B cell (primary cell): ENCODE measurements around the gene CDC34. TPM values are rescaled to one million over a fixed set of nuclear protein-coding genes. Genes with fewer than 3 reads are reported as not detected.

ENCODE experiments used
- ATAC-seq: fragments of 200-7000 bp; cut with Tn5 transposase; one replicate; pipeline ENCODE4 v1.10.0; 2021; ENCODE audit warnings: low read depth, mild to moderate bottlenecking, moderate number of reproducible peaks, moderate library complexity
- CTCF ChIA-PET: fragments of 350-600 bp; sonication (Branson Sonifier 250); formaldehyde crosslinking; loops from one replicate; lab custom pipeline; 2021; ENCODE audit warnings: antibody characterized with exemption, inconsistent platforms; lab: Charles Lee
- POLR2A ChIA-PET: fragments of 350-600 bp; sonication (Branson Sonifier 250); formaldehyde crosslinking; loops from one replicate; lab custom pipeline; 2021; ENCODE audit warnings: antibody characterized with exemption; lab: Charles Lee
- DNase-seq: peaks from one replicate; pipeline ENCODE4 v3.0.0; 2013
- H2AFZ ChIP-seq: 2 replicates; pipeline ENCODE4 v1.6.1; 2012; ENCODE audit warnings: mild to moderate bottlenecking, low read depth, low read length; ENCODE audit not compliant: insufficient read depth, poor library complexity, severe bottlenecking
- H3K27ac ChIP-seq, 2 donors: 1 replicate in 1 of 2; 2 replicates in 1 of 2; pipeline ENCODE4 v1.5.1; 2012 to 2013; ENCODE audit warnings: low read length in 2 of 2, mild to moderate bottlenecking in 2 of 2, moderate library complexity in 1 of 2
- H3K27me3 ChIP-seq, 4 experiments: fragments of 200-600 bp in 1 of 4; sonication (generic) in 1 of 4; replicated peaks in 1 of 4; 1 replicate in 2 of 4; 2 replicates in 2 of 4; pipeline versions ENCODE4 v1.6.1 to v1.7.0; 2013 to 2016; ENCODE audit warnings: low read length in 3 of 4, mild to moderate bottlenecking in 2 of 4, mixed read lengths in 1 of 4, moderate library complexity in 1 of 4; ENCODE audit not compliant: insufficient read depth in 4 of 4, control insufficient read depth in 3 of 4; ENCODE audit errors: control extremely low read depth in 1 of 4
- H3K36me3 ChIP-seq, 2 experiments: replicated peaks in 1 of 2; 1 replicate in 1 of 2; 2 replicates in 1 of 2; pipeline versions ENCODE4 v1.6.1 to v1.7.1; 2013; ENCODE audit warnings: low read length in 1 of 2; ENCODE audit not compliant: insufficient read depth in 2 of 2, control insufficient read depth in 1 of 2; ENCODE audit errors: control extremely low read depth in 1 of 2, extremely low read depth in 1 of 2
- H3K4me1 ChIP-seq, 2 donors: fragments of 200-600 bp in 1 of 2; sonication (generic) in 1 of 2; 1 replicate in 1 of 2; 2 replicates in 1 of 2; pipeline versions ENCODE4 v1.5.1 to v1.6.1; 2013 to 2017; ENCODE audit warnings: low read length in 2 of 2; ENCODE audit not compliant: control insufficient read depth in 2 of 2, insufficient read depth in 2 of 2
- H3K4me2 ChIP-seq: replicated peaks from 2 replicates; pipeline ENCODE3; 2012; ENCODE audit warnings: mild to moderate bottlenecking, low read depth, low read length; ENCODE audit not compliant: poor library complexity, severe bottlenecking
- H3K4me3 ChIP-seq, 5 experiments: fragments of 200-600 bp in 1 of 5; sonication (generic) in 1 of 5; 1 replicate in 3 of 5; 2 replicates in 2 of 5; pipeline versions ENCODE4 v1.5.1 to v1.7.0; 2011 to 2016; ENCODE audit warnings: low read length in 4 of 5, mild to moderate bottlenecking in 4 of 5, low read depth in 2 of 5, control low read depth in 1 of 5, moderate library complexity in 1 of 5; ENCODE audit not compliant: insufficient read depth in 1 of 5; ENCODE audit errors: control extremely low read depth in 1 of 5, extremely low read depth in 1 of 5
- H3K79me2 ChIP-seq: fragments of 200-600 bp; sonication (generic); one replicate; pipeline ENCODE4 v1.6.0; 2016; ENCODE audit warnings: low read length; ENCODE audit not compliant: control insufficient read depth, insufficient read depth
- H3K9ac ChIP-seq: fragments of 200-600 bp; sonication (generic); 2 replicates; pipeline ENCODE4 v1.6.1; 2017; ENCODE audit warnings: mild to moderate bottlenecking, low read length, moderate library complexity
- H3K9me3 ChIP-seq, 3 donors: one replicate each; pipeline versions ENCODE4 v1.6.1 to v1.7.1; 2013; ENCODE audit warnings: low read length in 2 of 3; ENCODE audit not compliant: control insufficient read depth in 2 of 3, insufficient read depth in 1 of 3; ENCODE audit errors: control extremely low read depth in 1 of 3
- H4K20me1 ChIP-seq: 2 replicates; pipeline ENCODE4 v1.6.0; 2012; ENCODE audit warnings: mild to moderate bottlenecking, low read length; ENCODE audit not compliant: insufficient read depth, control insufficient read depth, poor library complexity, severe bottlenecking
- H3K27ac Mint-ChIP-seq: one replicate; pipeline ENCODE4 v1.8.0; 2021; ENCODE audit warnings: mixed read lengths
- H3K27me3 Mint-ChIP-seq: one replicate; pipeline ENCODE4 v1.8.0; 2021; ENCODE audit warnings: mixed read lengths
- H3K4me1 Mint-ChIP-seq: one replicate; pipeline ENCODE4 v1.8.0; 2021; ENCODE audit warnings: mixed read lengths
- H3K4me3 Mint-ChIP-seq: one replicate; pipeline ENCODE4 v1.8.0; 2021; ENCODE audit warnings: mixed read lengths
- H3K9me3 Mint-ChIP-seq: one replicate; pipeline ENCODE4 v1.8.0; 2022; ENCODE audit warnings: mixed read lengths; ENCODE audit not compliant: insufficient read depth
- EZH2 ChIP-seq: IDR thresholded peaks from 2 replicates; pipeline ENCODE4 v1.6.1; 2012; ENCODE audit warnings: borderline replicate concordance, low read depth, mild to moderate bottlenecking, moderate library complexity, low read length; ENCODE audit not compliant: insufficient read depth, poor library complexity, severe bottlenecking
- WGBS: methylation state at CpG from one replicate; pipeline ENCODE4 v1.1.5; 2013; ENCODE audit warnings: missing lambda C conversion rate; ENCODE audit not compliant: insufficient coverage; 5-methylcytosine and 5-hydroxymethylcytosine counted together
- intact Hi-C: fragments of 100-400 bp; cut with micrococcal nuclease; formaldehyde crosslinking; loops from one replicate; pipeline ENCODE4 v1.10.0; 2022
- polyA plus RNA-seq: library from polyadenylated mRNA; depleted of rRNA; stranded (reverse); fragments of >200 nt; gene quantifications from 2 replicates; pipeline ENCODE4 v1.2.3, GENCODE V29; 2012
- total RNA-seq, 2 donors: library from RNA; stranded (reverse); fragments of 120-200 nt in 1 of 2; gene quantifications; 1 replicate in 1 of 2; 2 replicates in 1 of 2; pipeline versions ENCODE4 v1.2.3 to v1.2.4, GENCODE V29; 2013 to 2022
- TF ChIP-seq, protein P1 (sequence below): fragments of 200-600 bp; IDR thresholded peaks from one replicate; pipeline ENCODE4 v1.8.0; 2022; ENCODE audit warnings: antibody characterized with exemption, mild to moderate bottlenecking

The CDC34 gene
- total and polyA plus RNA-seq, 2 donors (not counting 1 experiment from before 2014, with no cell fraction given): 26.9 to 28.4 TPM

DNA sequence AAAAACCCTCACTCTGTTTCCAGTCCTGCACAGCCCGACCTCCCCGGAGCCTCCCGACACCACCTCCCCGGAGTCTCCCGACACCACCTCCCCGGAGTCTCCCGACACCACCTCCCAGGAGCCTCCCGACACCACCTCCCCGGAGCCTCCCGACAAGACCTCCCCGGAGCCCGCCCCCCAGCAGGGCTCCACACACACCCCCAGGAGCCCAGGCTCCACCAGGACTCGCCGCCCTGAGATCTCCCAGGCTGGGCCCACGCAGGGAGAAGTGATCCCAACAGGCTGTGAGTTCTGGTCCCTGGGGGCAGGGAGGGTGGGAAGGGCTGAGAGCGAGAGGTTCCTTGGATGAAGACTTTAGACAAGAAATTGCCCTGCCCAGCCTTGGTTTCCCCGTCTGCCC is 29.9 kb upstream of the CDC34 start:
- ChIA-PET CTCF (no interaction called here), POLR2A (no interaction called here)
- Histone ChIP-seq H3K9me3 (peaks cover 0 to 25% (median 0%) of the 10 kb centered on the region in 3 donors), H3K79me2 (no peaks in the 10 kb centered on the region), H3K9ac (no peak overlapping the region), H3K27me3 (peaks cover 0 to 22% (median 6%) of the 10 kb centered on the region in 4 experiments), H2AFZ (no peak overlapping the region), H4K20me1 (no peaks in the 10 kb centered on the region), H3K27ac (no peak overlapping the region), H3K36me3 (no peaks in the 10 kb centered on the region), H3K4me2 (no peak overlapping the region), H3K4me1 (peaks cover 15 to 20% of the 10 kb centered on the region in 2 donors), H3K4me3 (no peak overlapping the region)
- H3K27ac Mint-ChIP-seq: no peak overlapping the region
- TF ChIP-seq, protein P1, sequence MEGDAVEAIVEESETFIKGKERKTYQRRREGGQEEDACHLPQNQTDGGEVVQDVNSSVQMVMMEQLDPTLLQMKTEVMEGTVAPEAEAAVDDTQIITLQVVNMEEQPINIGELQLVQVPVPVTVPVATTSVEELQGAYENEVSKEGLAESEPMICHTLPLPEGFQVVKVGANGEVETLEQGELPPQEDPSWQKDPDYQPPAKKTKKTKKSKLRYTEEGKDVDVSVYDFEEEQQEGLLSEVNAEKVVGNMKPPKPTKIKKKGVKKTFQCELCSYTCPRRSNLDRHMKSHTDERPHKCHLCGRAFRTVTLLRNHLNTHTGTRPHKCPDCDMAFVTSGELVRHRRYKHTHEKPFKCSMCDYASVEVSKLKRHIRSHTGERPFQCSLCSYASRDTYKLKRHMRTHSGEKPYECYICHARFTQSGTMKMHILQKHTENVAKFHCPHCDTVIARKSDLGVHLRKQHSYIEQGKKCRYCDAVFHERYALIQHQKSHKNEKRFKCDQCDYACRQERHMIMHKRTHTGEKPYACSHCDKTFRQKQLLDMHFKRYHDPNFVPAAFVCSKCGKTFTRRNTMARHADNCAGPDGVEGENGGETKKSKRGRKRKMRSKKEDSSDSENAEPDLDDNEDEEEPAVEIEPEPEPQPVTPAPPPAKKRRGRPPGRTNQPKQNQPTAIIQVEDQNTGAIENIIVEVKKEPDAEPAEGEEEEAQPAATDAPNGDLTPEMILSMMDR: no peak
- TF ChIP-seq EZH2: no peak
- DNase-seq: no peak
- ATAC-seq: no peak
- peaks cover 2% of the 10 kb centered on the region for H3K9me3 Mint-ChIP-seq
- intact Hi-C loops: loop anchor here (10.0 kb wide), 1 partner anchor 157 kb away; the partner anchor contains the start of gene MIER2
- peaks cover 12% of the 10 kb centered on the region for H3K27me3 Mint-ChIP-seq
- no peak overlapping the region for H3K4me3 Mint-ChIP-seq
- 81% methylated on average over 14 of the region's 17 CpGs for WGBS
- peaks cover 12% of the 10 kb centered on the region for H3K4me1 Mint-ChIP-seq

- Histone ChIP-seq H3K4me3 (no peak overlapping the region), H3K4me1 (peaks cover 11 to 21% of the 10 kb centered on the region in 2 donors), H4K20me1 (peaks cover 22% of the 10 kb centered on the region), H3K9ac (no peak overlapping the region), H3K27me3 (peaks cover 0 to 2% (median 0%) of the 10 kb centered on the region in 4 experiments), H3K27ac (no peak overlapping the region), H3K79me2 (peaks cover 19% of the 10 kb centered on the region), H2AFZ (no peak overlapping the region), H3K9me3 (peaks cover 0 to 10% (median 0%) of the 10 kb centered on the region in 3 donors), H3K4me2 (no peak overlapping the region), H3K36me3 (no peaks in the 10 kb centered on the region)
- Mint-ChIP-seq H3K4me1 (peaks cover 20% of the 10 kb centered on the region), H3K27ac (no peak overlapping the region), H3K9me3 (peaks cover 2% of the 10 kb centered on the region), H3K27me3 (no peaks in the 10 kb centered on the region), H3K4me3 (no peak overlapping the region)
- CTCF ChIA-PET: no interaction called here
- POLR2A ChIA-PET: no interaction called here
- no peak for TF ChIP-seq EZH2
- TF ChIP-seq, protein P1: no peak
- 97% methylated on average over 14 of the region's 14 CpGs for WGBS
- DNase-seq: no peak
- intact Hi-C loops: loop anchor here (5.0 to 10.0 kb wide), 2 partner anchors 160 to 738 kb away; partner anchors contain the start of genes ATP5F1D and MIER2
- no peak for ATAC-seq
Observed at GRCh38 chr19:504616-505015, 26.9 kb upstream of the CDC34 start.
